ENCODE data around the gene SLC9A8. TPM values are rescaled to one million over a fixed set of nuclear protein-coding genes. Genes with fewer than 3 reads are reported as not detected.

SLC9A8 gene
- polyA plus RNA-seq, 3 donors from 2014 or later, result 2.5 to 9.1 (median 3.2) TPM

GRCh38 chr20:49887251-49888211 lies 74.9 kb downstream of the SLC9A8 start:
- Mint-ChIP-seq H3K36me3 (peaks cover 1 to 28% (median 4%) of the 10 kb centered on the region in 3 donors), H3K27me3 (ENCODE audit: low read depth in 3 of 3) (peaks cover 0 to 4% (median 0%) of the 10 kb centered on the region in 3 donors), H3K4me1 (peaks cover 3 to 7% of the 10 kb centered on the region in 2 donors), H3K27ac (peak overlapping the region in 1 of 6 donors; percentile 64), H3K4me3 (no peak overlapping the region), H3K9me3 (no peaks in the 10 kb centered on the region)
- DNase-seq, result no peak

- peak; percentile 26 to 46 (median 28) for DNase-seq
- peaks cover 0 to 4% (median 0%) of the 10 kb centered on the region in 3 donors for H3K27me3 Mint-ChIP-seq (ENCODE audit: low read depth in 3 of 3)
- H3K36me3 Mint-ChIP-seq, result peaks cover 0 to 27% (median 4%) of the 10 kb centered on the region in 3 donors
- H3K9me3 Mint-ChIP-seq, result no peaks in the 10 kb centered on the region
- peak overlapping the region in 2 of 6 donors; percentile 42 to 46 for H3K27ac Mint-ChIP-seq
- no peak overlapping the region for H3K4me3 Mint-ChIP-seq
- peaks cover 3 to 7% of the 10 kb centered on the region in 2 donors for H3K4me1 Mint-ChIP-seq
These were observed 75.8 kb downstream of the SLC9A8 start for GRCh38 chr20:49888212-49889000.

- Mint-ChIP-seq H3K36me3 (peaks cover 0 to 20% (median 4%) of the 10 kb centered on the region in 3 donors), H3K9me3 (no peaks in the 10 kb centered on the region), H3K4me1 (peaks cover 3 to 15% of the 10 kb centered on the region in 2 donors), H3K27ac (peak overlapping the region in 5 of 6 donors; percentile 2 to 60 (median 46)), H3K4me3 (no peak overlapping the region), H3K27me3 (ENCODE audit: low read depth in 3 of 3) (peaks cover 0 to 4% (median 0%) of the 10 kb centered on the region in 3 donors)
- no peak for DNase-seq
These were observed 76.6 kb downstream of the SLC9A8 start for GRCh38 chr20:49889001-49889934.

GRCh38 chr20:49889935-49890333 lies 77.3 kb downstream of the SLC9A8 start:
- Mint-ChIP-seq H3K4me3 (no peak overlapping the region), H3K27me3 (ENCODE audit: low read depth in 3 of 3) (peaks cover 0 to 2% (median 1%) of the 10 kb centered on the region in 3 donors), H3K4me1 (peaks cover 3 to 15% of the 10 kb centered on the region in 2 donors), H3K9me3 (no peaks in the 10 kb centered on the region), H3K27ac (peak overlapping the region in 3 of 6 donors; percentile 3 to 60 (median 48)), H3K36me3 (peaks cover 0 to 16% (median 4%) of the 10 kb centered on the region in 3 donors)
- DNase-seq, result no peak

- Mint-ChIP-seq H3K27ac (no peak overlapping the region), H3K4me3 (no peak overlapping the region), H3K9me3 (no peaks in the 10 kb centered on the region), H3K27me3 (ENCODE audit: low read depth in 3 of 3) (peaks cover 0 to 2% (median 1%) of the 10 kb centered on the region in 3 donors), H3K4me1 (peaks cover 3 to 15% of the 10 kb centered on the region in 2 donors), H3K36me3 (peaks cover 0 to 16% (median 4%) of the 10 kb centered on the region in 3 donors)
- DNase-seq, result no peak
These were observed 78.1 kb downstream of the SLC9A8 start for GRCh38 chr20:49890471-49891361.

DNA sequence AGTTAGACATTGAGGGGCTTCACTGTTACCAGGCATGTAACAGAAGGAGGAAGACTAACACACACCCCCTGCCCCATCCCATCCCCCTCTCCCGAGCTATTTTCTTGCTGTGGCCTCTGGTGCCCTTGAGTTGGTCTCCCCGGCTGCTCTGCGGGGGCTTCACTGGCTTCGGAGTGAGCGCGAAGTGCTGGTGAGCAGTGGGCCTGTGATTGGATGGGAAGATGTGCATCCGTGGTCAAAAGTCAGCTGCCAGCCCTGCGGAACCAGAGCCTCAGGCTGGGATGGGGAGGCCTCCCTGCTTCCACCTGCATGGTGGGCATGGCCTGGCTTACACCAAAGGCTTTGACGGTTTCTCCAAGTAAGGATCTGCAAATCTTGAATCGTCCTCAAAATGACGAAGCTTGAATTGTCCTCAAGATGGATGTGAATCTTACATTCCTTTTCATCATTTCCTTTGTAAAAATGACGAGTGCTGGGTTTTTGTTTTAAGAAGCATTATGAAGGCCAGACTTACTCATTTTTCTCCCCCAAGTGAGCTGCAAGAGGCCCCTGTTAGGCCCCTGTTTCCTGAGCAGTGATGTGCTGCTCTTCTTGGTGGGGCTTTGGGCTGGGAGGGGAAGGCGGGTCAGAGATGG lies 79.0 kb downstream of the SLC9A8 start:
- no peak for DNase-seq
- Mint-ChIP-seq H3K4me3 (no peak overlapping the region), H3K36me3 (peaks cover 0 to 12% (median 4%) of the 10 kb centered on the region in 3 donors), H3K27ac (peak overlapping the region in 1 of 6 donors; percentile 7), H3K27me3 (ENCODE audit: low read depth in 3 of 3) (peaks cover 0 to 2% (median 1%) of the 10 kb centered on the region in 3 donors), H3K4me1 (peaks cover 3 to 15% of the 10 kb centered on the region in 2 donors), H3K9me3 (no peaks in the 10 kb centered on the region)

GRCh38 chr20:49892260-49892659 lies 79.6 kb downstream of the SLC9A8 start:
- Mint-ChIP-seq H3K27ac (no peak overlapping the region), H3K27me3 (ENCODE audit: low read depth in 3 of 3) (peaks cover 0 to 2% (median 1%) of the 10 kb centered on the region in 3 donors), H3K4me3 (no peak overlapping the region), H3K4me1 (peaks cover 3 to 15% of the 10 kb centered on the region in 2 donors), H3K9me3 (no peaks in the 10 kb centered on the region), H3K36me3 (peaks cover 0 to 12% (median 4%) of the 10 kb centered on the region in 3 donors)
- no peak for DNase-seq

DNA sequence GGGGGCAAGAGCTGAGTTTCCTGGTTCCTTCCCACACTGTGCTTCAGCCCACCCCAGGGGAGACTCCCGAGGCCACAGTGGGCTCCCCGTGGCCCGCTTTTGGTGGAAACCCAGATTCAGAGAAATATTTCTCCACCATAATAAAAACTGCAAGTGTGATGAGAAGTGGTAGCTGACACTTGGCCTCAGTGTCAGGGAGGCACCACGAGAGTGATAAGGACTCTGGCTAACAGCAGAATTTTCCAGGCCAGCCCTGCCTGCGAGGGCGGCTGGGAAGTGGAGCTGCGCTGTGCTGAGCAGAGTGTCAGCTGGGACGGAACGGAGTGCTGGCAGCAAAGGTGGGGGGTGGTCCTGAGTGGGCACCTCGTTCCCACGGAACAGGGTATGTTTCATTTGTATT lies 80.2 kb downstream of the SLC9A8 start:
- H3K27ac Mint-ChIP-seq, result peak overlapping the region in 2 of 6 donors; percentile 25 to 39

GRCh38 chr20:49893242-49894072 lies 80.8 kb downstream of the SLC9A8 start:
- no peak for DNase-seq
- Mint-ChIP-seq H3K4me3 (peak overlapping the region in 1 of 5 donors; percentile 44), H3K4me1 (peaks cover 2 to 15% of the 10 kb centered on the region in 2 donors), H3K27me3 (ENCODE audit: low read depth in 3 of 3) (peaks cover 0 to 2% (median 0%) of the 10 kb centered on the region in 3 donors), H3K27ac (peak overlapping the region in 3 of 6 donors; percentile 4 to 39 (median 25)), H3K9me3 (no peaks in the 10 kb centered on the region), H3K36me3 (peaks cover 0 to 9% (median 1%) of the 10 kb centered on the region in 3 donors)

More for the DNA sequence above, 80.2 kb downstream of the SLC9A8 start:
- H3K4me3 Mint-ChIP-seq, result peak overlapping the region in 1 of 5 donors; percentile 10
- peaks cover 0 to 12% (median 4%) of the 10 kb centered on the region in 3 donors for H3K36me3 Mint-ChIP-seq
- DNase-seq, result no peak
- H3K9me3 Mint-ChIP-seq, result no peaks in the 10 kb centered on the region
- H3K4me1 Mint-ChIP-seq, result peaks cover 3 to 15% of the 10 kb centered on the region in 2 donors
- H3K27me3 Mint-ChIP-seq (ENCODE audit: low read depth in 3 of 3), result peaks cover 0 to 2% (median 1%) of the 10 kb centered on the region in 3 donors

GRCh38 chr20:49894073-49894470 lies 81.4 kb downstream of the SLC9A8 start:
- H3K36me3 Mint-ChIP-seq, result peaks cover 0 to 3% (median 0%) of the 10 kb centered on the region in 3 donors
- H3K27me3 Mint-ChIP-seq (ENCODE audit: low read depth in 3 of 3), result peaks cover 0 to 2% (median 0%) of the 10 kb centered on the region in 3 donors
- DNase-seq, result no peak
- no peaks in the 10 kb centered on the region for H3K9me3 Mint-ChIP-seq
- peak overlapping the region in 1 of 6 donors; percentile 4 for H3K27ac Mint-ChIP-seq
- peaks cover 0 to 15% of the 10 kb centered on the region in 2 donors for H3K4me1 Mint-ChIP-seq
- H3K4me3 Mint-ChIP-seq, result peak overlapping the region in 1 of 5 donors; percentile 44

Measured in immature natural killer cell (primary cell).